Gastroesophageal sphincter (tissue), 3 donors: Measurements from ENCODE around the gene AKAP12.

Source experiments
- CTCF ChIP-seq, 4 experiments: fragments of 200-600 bp in 2 of 4; fragments of 450-650 bp in 2 of 4; sonication (generic) in 1 of 4; IDR thresholded peaks; one replicate each; pipeline ENCODE4 v1.5.1; 2017 to 2019; ENCODE audit warnings: antibody characterized with exemption in 4 of 4, mild to moderate bottlenecking in 2 of 4, moderate library complexity in 2 of 4
- EP300 ChIP-seq: sonication (generic); formaldehyde crosslinking; IDR thresholded peaks from one replicate; pipeline ENCODE4 v1.6.1; 2017; ENCODE audit warnings: antibody characterized with exemption, mild to moderate bottlenecking
- POLR2A ChIP-seq, 2 donors: fragments of 450-650 bp; IDR thresholded peaks; one replicate each; pipeline ENCODE4 v1.6.1; 2017; ENCODE audit warnings: antibody characterized with exemption in 2 of 2, mild to moderate bottlenecking in 2 of 2, moderate library complexity in 1 of 2
- POLR2AphosphoS5 ChIP-seq: sonication (generic); formaldehyde crosslinking; IDR thresholded peaks from one replicate; pipeline ENCODE4 v1.6.1; 2017; ENCODE audit warnings: antibody characterized with exemption

- TF ChIP-seq POLR2A (IDR thresholded peaks at IDR 0.05) (no peak), CTCF (IDR thresholded peaks at IDR 0.05) (no peak), POLR2AphosphoS5 (no peak), EP300 (no peak)
These were observed 111.5 kb downstream of the AKAP12 start for GRCh38 chr6:151351146-151351700.
